HEK293 (cell line): ENCODE results near the gene HBZ.
"Not testable (repeated sequence)": the region's sequence is repeated elsewhere in the genome, so short reads cannot be mapped to it uniquely, and the experiment has no call there.

ENCODE experiments used
- CTCF ChIA-PET: fragments of 350-600 bp; formaldehyde crosslinking; extraction: SDS; loops from one replicate; lab custom pipeline; 2021; ENCODE audit warnings: antibody characterized with exemption; lab: Yijun Ruan, JAX
- POLR2A ChIA-PET: fragments of 300-600 bp; formaldehyde crosslinking; extraction: SDS; loops from one replicate; lab custom pipeline; 2020; ENCODE audit warnings: antibody characterized with exemption, inconsistent platforms; lab: Yijun Ruan, JAX
- H3K27ac ChIP-seq: fragments of 200-500 bp; sonication (Bioruptor generic); 2 replicates; pipeline ENCODE4 v1.5.1; 2014; ENCODE audit warnings: low read depth, low read length, control low read depth, inconsistent platforms; ENCODE audit errors: extremely low read depth
- H3K36me3 ChIP-seq, 2 experiments: fragments of 200-500 bp in 1 of 2; sonication (Bioruptor generic) in 1 of 2; 1 replicate in 1 of 2; 2 replicates in 1 of 2; pipeline ENCODE4 v1.5.1; 2014 to 2017; ENCODE audit warnings: inconsistent platforms in 2 of 2, low read length in 2 of 2; ENCODE audit not compliant: control insufficient read depth in 2 of 2, insufficient read depth in 1 of 2
- H3K4me1 ChIP-seq: fragments of 200-500 bp; sonication (Bioruptor generic); 2 replicates; pipeline ENCODE4 v1.5.1; 2014; ENCODE audit warnings: mild to moderate bottlenecking, low read length, inconsistent platforms; ENCODE audit not compliant: control insufficient read depth, insufficient read depth
- H3K4me3 ChIP-seq: 2 replicates; pipeline ENCODE4 v1.5.1; 2011; ENCODE audit warnings: low read depth, mild to moderate bottlenecking, control low read depth, low read length, moderate library complexity
- H3K9me3 ChIP-seq: fragments of 200-500 bp; sonication (Bioruptor generic); 2 replicates; pipeline ENCODE4 v1.5.1; 2014; ENCODE audit warnings: low read depth, low read length, inconsistent platforms; ENCODE audit not compliant: control insufficient read depth, insufficient read depth
- GLIS2 ChIP-seq: fragments of 450-650 bp; formaldehyde crosslinking; IDR thresholded peaks from 2 replicates; pipeline ENCODE4 v1.5.1; 2016; ENCODE audit warnings: missing biosample characterization, missing genetic modification characterization
- SCRT1 ChIP-seq: fragments of 450-650 bp; formaldehyde crosslinking; IDR thresholded peaks from 2 replicates; pipeline ENCODE4 v1.5.1; 2016; ENCODE audit warnings: missing biosample characterization, missing genetic modification characterization, borderline replicate concordance
- ZBTB17 ChIP-seq: fragments of 450-650 bp; formaldehyde crosslinking; IDR thresholded peaks from 2 replicates; pipeline ENCODE4 v1.5.1; 2016; ENCODE audit warnings: missing biosample characterization, missing genetic modification characterization
- ZFP69B ChIP-seq: fragments of 450-650 bp; formaldehyde crosslinking; IDR thresholded peaks from 2 replicates; pipeline ENCODE4 v1.5.1; 2016; ENCODE audit warnings: missing biosample characterization, missing genetic modification characterization
- ZNF140 ChIP-seq: fragments of 450-650 bp; formaldehyde crosslinking; IDR thresholded peaks from 2 replicates; pipeline ENCODE4 v1.5.1; 2016; ENCODE audit warnings: missing biosample characterization, missing genetic modification characterization
- ZNF248 ChIP-seq: fragments of 450-650 bp; formaldehyde crosslinking; IDR thresholded peaks from 2 replicates; pipeline ENCODE4 v1.5.1; 2017; ENCODE audit warnings: missing biosample characterization, missing genetic modification characterization
- TF ChIP-seq, protein P1 (sequence below): fragments of 450-650 bp; formaldehyde crosslinking; IDR thresholded peaks from 2 replicates; pipeline ENCODE4 v1.5.1; 2016; ENCODE audit warnings: missing biosample characterization, missing genetic modification characterization

Gene HBZ

DNA sequence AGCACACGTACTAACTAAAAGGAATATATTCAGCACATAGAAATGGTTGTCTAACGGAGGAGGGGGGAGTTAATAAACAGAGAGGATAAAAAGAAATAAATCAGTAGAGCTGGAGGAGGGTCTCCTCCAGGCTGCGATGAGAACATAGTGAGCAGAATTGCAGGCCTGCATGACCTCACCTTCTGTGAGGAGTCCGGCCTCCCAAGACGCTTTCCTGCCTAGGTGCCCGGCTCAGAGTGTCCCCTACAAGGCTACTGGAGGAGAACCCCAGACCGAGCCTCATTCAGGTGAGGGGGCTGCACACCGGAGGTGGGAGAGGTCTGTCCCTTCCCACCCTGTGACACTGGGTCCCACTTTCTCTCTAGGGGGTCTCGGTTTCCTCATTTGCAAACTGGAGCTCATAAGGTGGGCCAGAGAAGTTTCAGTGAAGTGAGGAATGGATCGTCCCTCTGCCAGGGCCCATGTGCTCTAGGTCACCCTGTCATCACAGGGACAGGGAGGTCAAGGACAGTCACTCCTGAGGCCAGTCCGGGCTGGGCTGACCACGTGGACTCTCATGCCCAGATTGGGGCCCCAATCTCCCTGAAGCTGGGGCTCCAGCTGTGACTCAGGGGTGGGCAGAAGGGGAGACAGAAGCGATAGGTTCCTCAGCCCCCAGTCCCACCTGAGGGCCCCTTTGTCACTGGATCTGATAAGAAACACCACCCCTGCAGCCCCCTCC is 10.0 kb downstream of the HBZ start:
- TF ChIP-seq, protein P1, sequence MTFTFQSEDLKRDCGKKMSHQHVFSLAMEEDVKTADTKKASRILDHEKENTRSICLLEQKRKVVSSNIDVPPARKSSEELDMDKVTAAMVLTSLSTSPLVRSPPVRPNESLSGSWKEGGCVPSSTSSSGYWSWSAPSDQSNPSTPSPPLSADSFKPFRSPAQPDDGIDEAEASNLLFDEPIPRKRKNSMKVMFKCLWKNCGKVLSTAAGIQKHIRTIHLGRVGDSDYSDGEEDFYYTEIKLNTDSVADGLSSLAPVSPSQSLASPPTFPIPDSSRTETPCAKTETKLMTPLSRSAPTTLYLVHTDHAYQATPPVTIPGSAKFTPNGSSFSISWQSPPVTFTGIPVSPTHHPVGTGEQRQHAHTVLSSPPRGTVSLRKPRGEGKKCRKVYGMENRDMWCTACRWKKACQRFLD (tag by site-specific recombination): no peak
- TF ChIP-seq ZNF140 (tag by site-specific recombination) (peak; percentile 62; the same call in 1 of the 2 replicates), ZNF248 (tag by site-specific recombination) (no peak), ZFP69B (tag by site-specific recombination) (no peak)
- CTCF ChIA-PET: no interaction called here
- POLR2A ChIA-PET: interaction anchor here (0.5 to 1.4 kb wide), 2 partner anchors 8 to 38 kb away, joined by 3 to 6 read pairs; no protein-coding TSS in a partner anchor
- Histone ChIP-seq H3K4me1 (no peaks in the 10 kb centered on the region), H3K36me3 (no peaks in the 10 kb centered on the region), H3K4me3 (no peak overlapping the region), H3K9me3 (no peaks in the 10 kb centered on the region), H3K27ac (no peak overlapping the region)

DNA sequence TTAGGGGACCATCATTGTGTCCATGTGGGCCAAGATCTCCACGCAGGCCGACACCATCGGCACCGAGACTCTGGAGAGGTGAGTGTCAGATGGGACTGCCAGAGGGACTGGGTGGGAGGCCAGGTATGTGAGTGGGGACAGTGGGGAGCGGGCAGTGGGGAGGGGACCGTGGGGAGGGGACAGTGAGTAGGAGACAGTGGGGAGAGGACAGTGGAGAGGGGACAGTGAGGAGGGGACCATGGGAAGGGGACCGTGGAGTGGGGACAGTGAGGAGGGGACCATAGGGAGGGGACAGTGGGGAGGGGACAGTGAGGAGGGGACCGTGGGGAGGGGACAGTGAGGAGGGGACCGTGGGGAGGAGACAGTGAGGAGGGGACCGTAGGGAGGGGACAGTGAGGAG is 10.7 kb downstream of the HBZ start:
- H3K27ac ChIP-seq, H3K4me3 ChIP-seq, H3K4me1 ChIP-seq, CTCF ChIA-PET, H3K9me3 ChIP-seq, H3K36me3 ChIP-seq: not testable (repeated sequence)
- POLR2A ChIA-PET: interaction anchor here (0.5 kb wide), 1 partner anchor 38 kb away, joined by 3 read pairs; no protein-coding TSS in a partner anchor

DNA sequence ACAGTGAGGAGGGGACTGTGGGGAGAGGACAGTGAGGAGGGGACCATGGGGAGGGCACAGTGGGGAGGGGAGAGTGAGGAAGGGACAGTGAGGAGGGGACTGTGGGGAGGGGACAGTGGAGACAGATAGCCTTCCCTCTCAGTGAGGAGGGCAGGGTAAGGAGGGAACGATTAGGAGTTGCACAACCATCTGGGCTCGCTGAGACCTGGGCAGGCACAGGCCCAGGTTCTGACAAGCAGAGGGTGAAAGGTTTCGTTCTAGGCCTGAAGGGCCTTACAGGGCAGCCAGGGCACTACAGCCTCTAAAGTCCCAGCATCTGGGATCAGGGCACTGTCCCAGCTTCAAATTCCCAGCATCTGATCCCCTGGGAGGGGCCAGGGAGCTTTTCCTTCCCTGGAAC is 11.3 kb downstream of the HBZ start:
- H3K27ac ChIP-seq, CTCF ChIA-PET, H3K4me3 ChIP-seq, H3K36me3 ChIP-seq, H3K4me1 ChIP-seq, POLR2A ChIA-PET, H3K9me3 ChIP-seq: not testable (repeated sequence)

DNA sequence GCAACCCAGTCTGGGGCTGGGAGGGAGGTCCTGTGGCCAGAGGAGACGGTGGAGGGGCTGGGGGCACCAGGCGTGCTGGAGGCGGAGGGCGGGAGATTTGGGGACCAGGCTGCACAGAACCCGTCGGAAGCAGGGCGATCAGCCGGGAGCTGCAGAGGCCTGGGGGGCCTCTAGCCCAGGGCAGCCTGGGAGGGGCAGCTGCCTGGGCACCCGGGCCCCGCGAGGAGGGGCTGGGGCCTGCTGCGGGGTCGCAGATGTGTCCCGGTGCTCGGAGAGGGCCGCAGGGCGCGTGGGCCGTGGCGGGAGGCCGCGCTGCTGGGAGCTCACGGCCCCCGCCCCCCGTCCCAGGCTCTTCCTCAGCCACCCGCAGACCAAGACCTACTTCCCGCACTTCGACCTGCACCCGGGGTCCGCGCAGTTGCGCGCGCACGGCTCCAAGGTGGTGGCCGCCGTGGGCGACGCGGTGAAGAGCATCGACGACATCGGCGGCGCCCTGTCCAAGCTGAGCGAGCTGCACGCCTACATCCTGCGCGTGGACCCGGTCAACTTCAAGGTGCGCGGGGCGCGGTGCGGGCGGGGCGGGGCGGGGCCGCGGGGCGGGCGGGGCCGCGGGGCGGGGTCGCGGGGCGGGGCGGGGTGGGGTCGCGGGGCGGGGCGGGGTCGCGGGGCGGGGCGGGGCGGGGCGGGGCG is 11.8 kb downstream of the HBZ start:
- H3K9me3 ChIP-seq, H3K36me3 ChIP-seq, H3K27ac ChIP-seq, H3K4me3 ChIP-seq, CTCF ChIA-PET, POLR2A ChIA-PET, H3K4me1 ChIP-seq: not testable (repeated sequence)

DNA sequence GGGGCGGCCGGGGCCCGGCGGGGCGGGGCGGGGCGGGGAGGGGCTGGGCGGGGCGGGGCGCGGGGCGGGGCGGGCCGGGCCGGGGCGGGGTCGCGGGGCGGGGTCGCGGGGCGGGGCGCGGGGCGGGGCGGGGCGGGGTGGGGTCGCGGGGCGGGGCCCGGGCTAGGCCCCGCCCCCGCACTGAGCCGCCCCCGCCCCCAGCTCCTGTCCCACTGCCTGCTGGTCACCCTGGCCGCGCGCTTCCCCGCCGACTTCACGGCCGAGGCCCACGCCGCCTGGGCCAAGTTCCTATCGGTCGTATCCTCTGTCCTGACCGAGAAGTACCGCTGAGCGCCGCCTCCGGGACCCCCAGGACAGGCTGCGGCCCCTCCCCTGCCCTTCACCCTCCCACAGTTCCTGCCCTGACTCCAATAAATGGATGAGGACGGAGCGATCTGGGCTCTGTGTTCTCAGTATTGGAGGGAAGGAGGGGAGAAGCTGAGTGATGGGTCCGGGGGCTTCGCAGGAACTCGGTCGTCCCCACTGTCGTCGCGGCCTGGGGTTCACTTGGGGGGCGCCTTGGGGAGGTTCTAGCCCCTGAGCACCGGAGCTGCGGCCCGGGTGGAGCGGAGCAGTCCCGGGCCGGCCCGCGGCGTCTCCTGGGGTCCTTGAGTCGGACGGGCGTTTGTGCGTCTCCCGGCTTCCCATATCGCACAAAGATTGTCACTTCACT is 12.5 kb downstream of the HBZ start:
- Histone ChIP-seq H3K36me3 (no peaks in the 10 kb centered on the region), H3K27ac (no peak overlapping the region), H3K9me3 (no peaks in the 10 kb centered on the region), H3K4me3 (no peak overlapping the region), H3K4me1 (no peaks in the 10 kb centered on the region)
- ChIA-PET CTCF (no interaction called here), POLR2A (no interaction called here)
- 0 out of 2 replicates have a peak, but pooled peaks have one; percentile 39 for TF ChIP-seq GLIS2 (tag by site-specific recombination)
- TF ChIP-seq ZBTB17 (tag by site-specific recombination): 0 out of 2 replicates have a peak, but pooled peaks have one; percentile 25
- no peak for TF ChIP-seq SCRT1
- TF ChIP-seq, all 188 proteins: peak for 2
